Stomach (tissue), 9 donors: ENCODE measurements around the gene ARHGEF2. TPM values are rescaled to one million over a fixed set of nuclear protein-coding genes. Genes with fewer than 3 reads are reported as not detected.

ENCODE experiments used
- DNase-seq, 2 donors: peaks; one replicate each; pipeline versions ENCODE4 v3.0.0 to v3.0.0-alpha.2; 2013 to 2019
- H3K27ac ChIP-seq, 5 donors: fragments of 200-600 bp in 4 of 5; sonication (generic) in 4 of 5; one replicate each; pipeline ENCODE4 v1.5.1; 2013 to 2019; ENCODE audit warnings: mild to moderate bottlenecking in 1 of 5, moderate library complexity in 1 of 5
- H3K27me3 ChIP-seq, 3 donors: fragments of 200-600 bp; sonication (generic); one replicate each; pipeline ENCODE4 v1.5.1; 2017 to 2019; ENCODE audit warnings: mixed run types in 1 of 3
- H3K36me3 ChIP-seq, 4 donors: fragments of 200-600 bp; sonication (generic); 1 replicate in 3 of 4; 2 replicates in 1 of 4; pipeline ENCODE4 v1.5.1; 2016 to 2019
- H3K4me1 ChIP-seq, 4 donors: fragments of 200-600 bp; sonication (generic); one replicate each; pipeline ENCODE4 v1.5.1; 2016 to 2019
- H3K4me3 ChIP-seq, 4 donors: fragments of 200-600 bp; sonication (generic) in 3 of 4; one replicate each; pipeline ENCODE4 v1.5.1; 2016 to 2019; ENCODE audit warnings: mild to moderate bottlenecking in 1 of 4
- H3K9me3 ChIP-seq, 4 donors: fragments of 200-600 bp; sonication (generic); one replicate each; pipeline ENCODE4 v1.5.1; 2016 to 2019
- EP300 ChIP-seq: sonication (generic); formaldehyde crosslinking; IDR thresholded peaks from one replicate; pipeline ENCODE4 v1.6.1; 2017; ENCODE audit warnings: antibody characterized with exemption
- POLR2A ChIP-seq, 4 donors: fragments of 450-650 bp; IDR thresholded peaks; one replicate each; pipeline ENCODE4 v1.6.1; 2016; ENCODE audit warnings: antibody characterized with exemption in 4 of 4, control low read depth in 2 of 4, mild to moderate bottlenecking in 1 of 4, moderate library complexity in 1 of 4
- POLR2AphosphoS5 ChIP-seq, 3 donors: sonication (generic); formaldehyde crosslinking; IDR thresholded peaks; one replicate each; pipeline ENCODE4 v1.6.1; 2016; ENCODE audit warnings: antibody characterized with exemption in 3 of 3
- WGBS, 5 donors: extraction: QIAGEN DNeasy Blood & Tissue Kit in 3 of 5; methylation state at CpG; one replicate each; pipeline versions ENCODE4 v1.1.5 to v1.1.7; 2013 to 2018; 5-methylcytosine and 5-hydroxymethylcytosine counted together
- intact Hi-C: fragments of 100-400 bp; cut with DNase I; formaldehyde crosslinking; loops from one replicate; pipeline ENCODE4 v1.15.1; 2023; ENCODE audit warnings: low total_unique reads
- polyA plus RNA-seq, 3 donors: library from polyadenylated mRNA; stranded (reverse); fragments of 200-250 nt; gene quantifications; one replicate each; pipeline ENCODE4 v1.2.3, GENCODE V29; 2013
- total RNA-seq, 5 donors: library from RNA; depleted of rRNA; stranded (reverse); fragments of >200 nt; gene quantifications; one replicate each; pipeline versions ENCODE4 v1.1.0 to v1.2.3, GENCODE V29; 2014 to 2016
- TF ChIP-seq, protein P1 (sequence below), 7 experiments: fragments of 450-650 bp in 4 of 7; fragments of 200-600 bp in 3 of 7; sonication (generic) in 3 of 7; IDR thresholded peaks; one replicate each; pipeline ENCODE4 v1.5.1; 2016 to 2019; ENCODE audit warnings: antibody characterized with exemption in 7 of 7, control low read depth in 2 of 7, mild to moderate bottlenecking in 1 of 7
- donor health status: healthy with polysubstance abuse.
- donor health status: Bipolar disorder and iron deficiency.
- donor health status: healthy.

The ARHGEF2 gene
- total and polyA plus RNA-seq, 8 donors, result 20.4 to 376 (median 66.5) TPM

- Histone ChIP-seq H3K27ac (no peak overlapping the region), H3K27me3 (no peaks in the 10 kb centered on the region), H3K4me1 (peaks cover 35 to 83% (median 50%) of the 10 kb centered on the region in 4 donors), H3K4me3 (no peak overlapping the region), H3K36me3 (peaks cover 74 to 99% (median 95%) of the 10 kb centered on the region in 4 donors), H3K9me3 (no peaks in the 10 kb centered on the region)
- DNase-seq, result no peak
- no peak for TF ChIP-seq POLR2AphosphoS5 (IDR thresholded peaks at IDR 0.05)
- TF ChIP-seq EP300, result no peak
- no peak for TF ChIP-seq POLR2A (IDR thresholded peaks at IDR 0.05)
- TF ChIP-seq, protein P1, sequence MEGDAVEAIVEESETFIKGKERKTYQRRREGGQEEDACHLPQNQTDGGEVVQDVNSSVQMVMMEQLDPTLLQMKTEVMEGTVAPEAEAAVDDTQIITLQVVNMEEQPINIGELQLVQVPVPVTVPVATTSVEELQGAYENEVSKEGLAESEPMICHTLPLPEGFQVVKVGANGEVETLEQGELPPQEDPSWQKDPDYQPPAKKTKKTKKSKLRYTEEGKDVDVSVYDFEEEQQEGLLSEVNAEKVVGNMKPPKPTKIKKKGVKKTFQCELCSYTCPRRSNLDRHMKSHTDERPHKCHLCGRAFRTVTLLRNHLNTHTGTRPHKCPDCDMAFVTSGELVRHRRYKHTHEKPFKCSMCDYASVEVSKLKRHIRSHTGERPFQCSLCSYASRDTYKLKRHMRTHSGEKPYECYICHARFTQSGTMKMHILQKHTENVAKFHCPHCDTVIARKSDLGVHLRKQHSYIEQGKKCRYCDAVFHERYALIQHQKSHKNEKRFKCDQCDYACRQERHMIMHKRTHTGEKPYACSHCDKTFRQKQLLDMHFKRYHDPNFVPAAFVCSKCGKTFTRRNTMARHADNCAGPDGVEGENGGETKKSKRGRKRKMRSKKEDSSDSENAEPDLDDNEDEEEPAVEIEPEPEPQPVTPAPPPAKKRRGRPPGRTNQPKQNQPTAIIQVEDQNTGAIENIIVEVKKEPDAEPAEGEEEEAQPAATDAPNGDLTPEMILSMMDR (IDR thresholded peaks at IDR 0.05), result no peak
- WGBS, 5 donors, result 54 to 78% (median 72%) methylated on average over 7 of the region's 7 CpGs
- intact Hi-C loops, result no loop called here
Measured at GRCh38 chr1:155964193-155964592, 14.2 kb downstream of the ARHGEF2 start.

DNA sequence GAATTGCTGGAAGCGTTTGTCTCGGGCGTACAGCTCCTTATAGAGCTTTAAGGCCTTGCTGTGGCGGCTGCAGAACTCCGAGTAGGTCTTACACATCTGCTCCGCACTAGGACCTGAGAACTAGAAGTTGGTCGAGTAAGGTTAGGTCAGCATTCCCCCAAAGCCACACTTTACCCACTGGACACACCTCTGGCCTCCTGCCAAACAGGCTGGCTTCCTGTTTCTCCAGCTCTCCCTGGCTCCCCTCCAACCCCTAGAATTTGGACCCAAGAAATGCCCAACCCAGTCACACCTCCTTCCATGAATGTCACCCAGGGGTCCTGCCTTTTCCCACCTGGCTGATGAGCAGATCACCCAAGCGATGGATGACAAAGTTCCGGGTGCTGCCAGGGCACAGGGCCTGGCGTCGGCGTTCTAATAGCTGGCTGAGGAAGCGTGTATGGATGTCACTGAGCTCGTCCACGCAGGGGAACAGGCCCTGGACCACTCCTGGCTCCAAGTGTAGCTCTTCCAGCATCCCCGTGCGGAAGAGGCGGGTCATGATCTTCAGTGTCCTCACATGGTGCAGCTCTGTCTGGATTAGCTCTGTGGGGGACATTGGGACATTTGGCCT, 15.6 kb downstream of the ARHGEF2 start:
- WGBS, 5 donors, result 64 to 75% (median 70%) methylated on average over 17 to 18 of the region's 18 CpGs
- TF ChIP-seq EP300 (no peak), POLR2AphosphoS5 (IDR thresholded peaks at IDR 0.05) (no peak), POLR2A (IDR thresholded peaks at IDR 0.05) (no peak)
- TF ChIP-seq, protein P1 (IDR thresholded peaks at IDR 0.05), result no peak
- DNase-seq, result peak in 1 of 2 donors; percentile 62
- Histone ChIP-seq H3K27me3 (no peaks in the 10 kb centered on the region), H3K36me3 (peaks cover 82 to 99% (median 98%) of the 10 kb centered on the region in 4 donors), H3K27ac (peak overlapping the region in 4 of 5 donors; percentile 61 to 83 (median 70)), H3K4me1 (peaks cover 20 to 68% (median 35%) of the 10 kb centered on the region in 4 donors), H3K4me3 (no peak overlapping the region), H3K9me3 (no peaks in the 10 kb centered on the region)
- intact Hi-C loops, result no loop called here

DNA sequence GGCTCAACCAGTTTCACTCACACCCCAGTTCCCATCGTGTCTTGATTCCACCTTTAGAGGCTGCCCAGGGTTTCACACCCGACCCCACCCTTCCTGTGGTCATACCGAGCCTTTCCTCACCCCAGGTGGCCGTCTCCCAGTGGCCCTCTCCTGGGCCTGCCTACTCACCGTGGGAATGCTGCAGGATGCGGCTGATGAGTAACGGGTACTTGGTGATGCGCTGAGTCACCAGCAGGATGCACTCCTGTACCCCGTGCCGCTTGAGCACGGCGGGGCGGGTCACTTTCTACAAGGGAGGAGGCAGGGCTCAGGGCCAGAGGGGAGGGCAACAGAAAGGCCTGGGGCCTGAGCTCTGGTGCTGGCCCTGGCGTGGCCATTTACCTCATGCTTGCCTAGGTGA, 16.4 kb downstream of the ARHGEF2 start:
- 36 to 54% (median 48%) methylated on average over 8 to 14 of the region's 14 CpGs for WGBS, 5 donors
- TF ChIP-seq POLR2AphosphoS5 (IDR thresholded peaks at IDR 0.05), result peak; percentile 22 to 76 (median 51)
- TF ChIP-seq, protein P1 (IDR thresholded peaks at IDR 0.05), result no peak
- Histone ChIP-seq H3K27ac (peak overlapping the region in 4 of 5 donors; percentile 61 to 83 (median 70)), H3K36me3 (peaks cover 86 to 100% (median 100%) of the 10 kb centered on the region in 4 donors), H3K4me1 (peaks cover 12 to 60% (median 27%) of the 10 kb centered on the region in 4 donors), H3K9me3 (no peaks in the 10 kb centered on the region), H3K4me3 (no peak overlapping the region), H3K27me3 (no peaks in the 10 kb centered on the region)
- intact Hi-C loops, result no loop called here
- DNase-seq, result peak in 1 of 2 donors; percentile 49

GRCh38 chr1:155960081-155960745, 18.1 kb downstream of the ARHGEF2 start:
- Histone ChIP-seq H3K36me3 (peaks cover 84 to 100% (median 100%) of the 10 kb centered on the region in 4 donors), H3K4me3 (no peak overlapping the region), H3K27ac (peak overlapping the region in 4 of 5 donors; percentile 36 to 83 (median 68)), H3K4me1 (peaks cover 11 to 43% (median 21%) of the 10 kb centered on the region in 4 donors), H3K27me3 (no peaks in the 10 kb centered on the region), H3K9me3 (no peaks in the 10 kb centered on the region)
- DNase-seq, result no peak
- TF ChIP-seq, protein P1 (IDR thresholded peaks at IDR 0.05), result no peak
- TF ChIP-seq EP300 (no peak), POLR2AphosphoS5 (IDR thresholded peaks at IDR 0.05) (no peak), POLR2A (IDR thresholded peaks at IDR 0.05) (no peak)
- 68 to 94% (median 83%) methylated on average over 3 of the region's 3 CpGs for WGBS, 5 donors
- intact Hi-C loops, result no loop called here
